Spinal cord (tissue), 10 donors: Measurements from ENCODE around the gene IL33. TPM values are rescaled to one million over a fixed set of nuclear protein-coding genes. Genes with fewer than 3 reads are reported as not detected.

Experiments used
- DNase-seq, 6 donors: peaks; one replicate each; pipeline versions ENCODE4 v3.0.0 to v3.0.0-alpha.2; 2013 to 2015; ENCODE audit warnings: low spot score in 6 of 6, low read depth in 4 of 6
- H3K27ac ChIP-seq: one replicate; pipeline ENCODE4 v1.5.1; 2013; ENCODE audit warnings: low read depth, low read length, control low read depth
- H3K27me3 ChIP-seq: one replicate; pipeline ENCODE4 v1.6.1; 2013; ENCODE audit warnings: low read length; ENCODE audit not compliant: control insufficient read depth, insufficient read depth
- H3K36me3 ChIP-seq: one replicate; pipeline ENCODE4 v1.6.1; 2013; ENCODE audit warnings: low read length; ENCODE audit not compliant: control insufficient read depth, insufficient read depth
- H3K4me1 ChIP-seq: one replicate; pipeline ENCODE4 v1.6.1; 2013; ENCODE audit warnings: low read length; ENCODE audit not compliant: control insufficient read depth, insufficient read depth
- H3K4me3 ChIP-seq: one replicate; pipeline ENCODE4 v1.5.1; 2013; ENCODE audit warnings: low read depth, low read length, control low read depth
- H3K9me3 ChIP-seq: one replicate; pipeline ENCODE4 v1.6.1; 2013; ENCODE audit warnings: low read length; ENCODE audit not compliant: control insufficient read depth, insufficient read depth
- WGBS: methylation state at CpG from one replicate; pipeline ENCODE4 v1.1.5; 2013; ENCODE audit warnings: missing lambda C conversion rate; ENCODE audit not compliant: insufficient coverage; 5-methylcytosine and 5-hydroxymethylcytosine counted together
- polyA plus RNA-seq, 2 donors: library from polyadenylated mRNA; unstranded; fragments of 120-200 nt; gene quantifications; one replicate each; pipeline ENCODE4 v1.2.1, GENCODE V29; 2013; ENCODE audit not compliant: insufficient read length in 2 of 2
- total RNA-seq, 2 donors: library from RNA; depleted of rRNA in 1 of 2; stranded (reverse); fragments of 120-200 nt in 1 of 2; fragments of >200 nt in 1 of 2; gene quantifications; one replicate each; pipeline versions ENCODE4 v1.2.3 to v1.2.4, GENCODE V29; 2013 to 2014
- donor health status: healthy.

Gene IL33
- total and polyA plus RNA-seq, 4 donors: 15.2 to 34.7 (median 19.7) TPM

DNA sequence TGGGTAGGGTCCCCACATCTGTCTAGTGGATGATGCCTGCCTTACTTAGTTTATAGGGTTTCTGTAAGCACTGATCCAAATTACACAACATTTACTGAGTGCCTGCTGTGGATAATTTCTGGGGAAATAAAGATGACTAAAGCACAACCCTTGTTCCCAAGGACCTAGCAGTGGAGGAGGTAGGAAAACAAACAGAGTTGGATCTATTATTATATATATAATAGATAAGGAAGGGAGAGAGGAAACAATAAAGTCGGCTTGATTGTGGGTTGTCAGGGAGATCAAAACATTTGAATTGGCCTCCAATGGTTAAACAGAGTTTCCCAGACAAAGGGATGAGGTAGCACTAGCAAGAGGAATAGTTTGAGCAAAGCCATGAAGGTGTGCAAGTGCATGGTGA is 14.0 kb downstream of the IL33 start:
- H3K27ac ChIP-seq: no peak overlapping the region
- DNase-seq: no peak

DNA sequence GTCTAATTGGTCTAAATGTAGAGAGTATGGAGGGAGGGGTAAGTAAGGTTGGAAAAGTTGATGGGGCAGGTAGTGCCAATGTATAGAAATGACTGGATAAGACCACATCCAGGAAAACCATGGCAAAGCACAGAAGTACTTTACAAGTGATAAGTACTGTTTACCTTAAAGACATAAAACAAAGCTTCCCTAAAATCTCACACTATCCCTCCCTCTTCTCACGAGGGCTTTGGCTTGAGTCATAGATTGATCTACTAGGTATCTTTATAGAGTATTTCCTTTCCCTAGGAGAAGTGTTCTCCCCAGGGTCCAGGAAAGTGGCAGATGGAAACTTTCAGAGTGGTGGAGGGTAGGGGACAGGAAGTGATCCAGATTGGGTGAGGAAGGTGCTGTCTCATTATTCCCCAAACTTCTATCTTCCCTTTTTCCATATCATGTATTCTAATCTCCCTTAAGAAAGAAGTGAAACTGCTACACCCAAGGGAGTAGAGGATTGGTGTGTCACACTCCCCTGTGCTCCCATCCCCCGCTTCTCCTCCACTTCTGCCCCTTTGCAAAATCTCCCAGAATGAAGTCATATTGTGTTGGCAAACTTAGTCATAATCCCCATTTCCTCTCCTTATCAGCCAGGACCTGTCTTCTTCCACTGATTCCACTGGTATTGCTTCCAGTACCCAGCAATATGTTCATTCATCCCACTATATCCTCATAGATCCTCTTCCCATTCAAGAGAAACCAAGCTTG is 14.6 kb downstream of the IL33 start:
- Histone ChIP-seq H3K9me3 (no peaks in the 10 kb centered on the region), H3K27ac (no peak overlapping the region), H3K27me3 (no peaks in the 10 kb centered on the region), H3K36me3 (no peaks in the 10 kb centered on the region), H3K4me1 (no peaks in the 10 kb centered on the region), H3K4me3 (no peak overlapping the region)
- no CpG with 5 or more reads among the region's 2 CpGs for WGBS
- DNase-seq: no peak

More for the DNA sequence above, 14.0 kb downstream of the IL33 start:
- Histone ChIP-seq H3K36me3 (no peaks in the 10 kb centered on the region), H3K4me3 (no peak overlapping the region), H3K27me3 (no peaks in the 10 kb centered on the region), H3K9me3 (no peaks in the 10 kb centered on the region), H3K4me1 (no peaks in the 10 kb centered on the region)
- WGBS: 33% methylated on average over 1 of the region's 1 CpG

DNA sequence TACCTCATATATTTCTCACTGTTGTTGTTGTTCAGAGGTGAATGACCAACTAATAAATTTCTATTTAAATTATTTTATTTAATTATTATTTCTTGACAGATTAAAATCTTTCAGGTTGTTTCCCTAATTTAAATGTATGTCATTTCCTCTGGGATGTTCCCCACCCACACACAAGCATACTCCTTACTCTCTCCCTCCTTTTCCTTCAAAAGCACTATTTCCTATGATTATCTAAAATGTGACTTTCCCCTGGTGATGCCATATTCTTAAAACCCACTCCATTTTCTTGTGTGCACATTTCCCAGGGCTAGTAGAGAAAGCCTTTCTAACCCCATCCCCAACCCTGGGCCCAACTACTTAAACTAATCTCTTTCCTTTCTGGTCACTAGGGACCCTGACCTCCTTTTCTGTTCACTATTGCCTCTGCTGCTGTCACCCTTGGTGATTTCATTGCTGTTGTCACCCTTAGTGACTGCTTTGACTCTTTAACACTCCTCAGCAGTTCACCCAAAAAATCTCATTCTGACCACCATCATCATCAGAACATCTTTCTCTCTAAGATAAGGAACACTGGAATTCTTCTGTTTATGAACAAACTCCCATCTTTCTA is 16.8 kb downstream of the IL33 start:
- H3K36me3 ChIP-seq: no peaks in the 10 kb centered on the region
- no peaks in the 10 kb centered on the region for H3K27me3 ChIP-seq
- no peaks in the 10 kb centered on the region for H3K4me1 ChIP-seq
- H3K4me3 ChIP-seq: no peak overlapping the region
- H3K27ac ChIP-seq: no peak overlapping the region
- DNase-seq: no peak
- H3K9me3 ChIP-seq: no peaks in the 10 kb centered on the region

DNA sequence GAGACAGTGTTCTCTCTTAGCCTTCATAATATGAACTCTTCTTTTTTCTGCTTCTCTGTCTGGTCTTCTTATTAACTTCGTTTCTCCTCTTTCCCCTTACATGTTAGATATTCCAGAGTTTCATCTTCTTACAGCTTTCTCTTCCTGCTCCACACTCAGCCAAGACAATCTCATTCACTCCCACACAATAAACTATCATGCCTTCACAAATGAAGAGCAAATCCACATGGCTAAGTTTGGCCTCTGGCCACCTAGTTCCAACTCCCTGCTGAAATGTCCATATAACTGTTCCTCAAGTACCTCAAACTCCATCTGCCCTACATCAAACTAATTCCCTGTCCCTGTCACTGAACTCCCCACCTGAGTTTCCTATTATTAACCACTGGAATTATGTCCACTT is 18.4 kb downstream of the IL33 start:
- no peak overlapping the region for H3K4me3 ChIP-seq
- H3K27me3 ChIP-seq: no peaks in the 10 kb centered on the region
- no peaks in the 10 kb centered on the region for H3K4me1 ChIP-seq
- no peaks in the 10 kb centered on the region for H3K36me3 ChIP-seq
- WGBS: 64% methylated on average over 1 of the region's 1 CpG
- H3K27ac ChIP-seq: no peak overlapping the region
- H3K9me3 ChIP-seq: no peaks in the 10 kb centered on the region
- no peak for DNase-seq

DNA sequence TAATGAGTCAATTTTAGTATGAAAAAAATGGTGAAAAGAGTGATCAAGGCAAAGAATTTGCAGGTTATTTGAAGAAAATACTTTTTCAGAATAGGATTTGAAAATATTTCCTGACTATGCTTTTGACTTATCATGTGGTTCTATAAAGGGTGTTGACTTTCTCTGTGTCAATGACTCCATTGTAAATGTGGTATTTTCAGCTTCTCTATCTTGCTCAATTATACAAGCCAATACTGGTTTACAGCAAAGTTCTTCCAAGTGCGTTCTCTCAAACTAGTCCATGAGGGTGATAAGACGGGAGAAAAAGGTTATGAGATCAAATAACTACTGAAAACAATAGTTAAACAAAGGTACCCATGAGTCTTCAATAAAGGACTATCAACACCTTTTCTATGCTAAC is 21.7 kb downstream of the IL33 start:
- H3K27ac ChIP-seq: no peak overlapping the region
- H3K4me3 ChIP-seq: no peak overlapping the region
- DNase-seq: no peak
- no peaks in the 10 kb centered on the region for H3K4me1 ChIP-seq
- WGBS: no CpG with 5 or more reads among the region's 2 CpGs
- no peaks in the 10 kb centered on the region for H3K36me3 ChIP-seq
- H3K9me3 ChIP-seq: no peaks in the 10 kb centered on the region
- no peaks in the 10 kb centered on the region for H3K27me3 ChIP-seq

DNA sequence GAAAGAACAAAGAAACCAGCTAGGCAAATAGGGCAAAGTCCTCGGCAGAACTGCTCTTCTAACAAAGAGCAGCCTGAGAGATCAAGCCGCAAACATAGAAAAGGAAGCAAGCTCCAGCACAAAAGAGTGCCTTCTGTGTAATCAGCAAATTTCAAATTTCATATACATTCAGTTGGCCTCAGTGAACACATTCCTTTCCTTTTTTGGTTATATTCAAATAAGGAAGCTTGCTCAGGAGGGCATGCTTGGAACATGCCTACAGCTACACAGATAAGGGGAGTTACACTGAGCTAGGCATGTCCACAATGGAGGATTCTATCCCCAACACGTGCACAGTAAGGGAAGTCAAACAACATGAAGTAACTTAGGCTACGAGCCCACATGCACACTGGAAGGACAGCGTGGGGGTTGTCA is 23.4 kb downstream of the IL33 start:
- no peak overlapping the region for H3K27ac ChIP-seq
- no peaks in the 10 kb centered on the region for H3K9me3 ChIP-seq
- no peaks in the 10 kb centered on the region for H3K27me3 ChIP-seq
- no peaks in the 10 kb centered on the region for H3K36me3 ChIP-seq
- DNase-seq: no peak
- no peak overlapping the region for H3K4me3 ChIP-seq
- WGBS: 85% methylated on average over 3 of the region's 5 CpGs
- H3K4me1 ChIP-seq: no peaks in the 10 kb centered on the region

DNA sequence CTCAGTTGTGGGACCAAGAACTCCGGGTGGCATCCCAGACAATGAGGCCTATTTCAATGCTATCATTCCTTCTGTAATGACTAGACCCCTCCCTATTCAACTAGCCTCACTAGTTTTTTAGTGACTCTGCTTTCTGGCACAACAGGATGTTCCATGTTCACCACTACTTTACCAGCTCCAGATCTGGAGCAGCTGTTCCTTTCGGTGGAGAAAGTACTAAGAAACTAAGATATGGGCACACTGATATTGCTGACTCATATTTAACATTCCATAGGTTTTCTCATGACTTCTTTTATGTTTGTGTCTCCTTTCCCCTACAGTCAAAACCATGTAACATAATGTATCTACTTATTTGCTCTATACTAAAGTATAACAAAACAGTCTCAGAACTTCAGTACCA is 24.1 kb downstream of the IL33 start:
- Histone ChIP-seq H3K36me3 (no peaks in the 10 kb centered on the region), H3K27me3 (no peaks in the 10 kb centered on the region), H3K4me1 (no peaks in the 10 kb centered on the region), H3K9me3 (no peaks in the 10 kb centered on the region), H3K4me3 (no peak overlapping the region), H3K27ac (no peak overlapping the region)
- DNase-seq: no peak
- WGBS: 100% methylated on average over 1 of the region's 2 CpGs

DNA sequence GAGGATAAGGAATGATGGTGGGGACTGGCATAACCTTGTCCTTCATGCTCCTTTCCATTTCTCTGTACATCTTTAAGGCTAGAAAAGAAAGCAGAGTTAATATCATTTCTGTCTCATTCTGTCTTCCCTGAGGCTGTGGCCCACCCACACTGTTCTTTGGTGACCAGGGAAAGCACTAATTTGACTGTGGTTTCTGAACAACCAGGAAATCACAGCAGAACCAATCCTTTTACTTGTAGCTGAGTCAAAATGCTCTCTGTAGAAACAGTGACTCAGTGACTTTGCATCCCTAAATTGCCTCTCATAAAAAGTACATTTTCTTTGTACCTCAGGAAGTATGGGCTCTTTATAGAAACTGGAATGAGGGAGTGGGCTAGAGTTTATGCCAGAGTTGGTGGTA is 28.1 kb downstream of the IL33 start:
- no peaks in the 10 kb centered on the region for H3K9me3 ChIP-seq
- H3K4me1 ChIP-seq: no peaks in the 10 kb centered on the region
- H3K36me3 ChIP-seq: no peaks in the 10 kb centered on the region
- H3K27ac ChIP-seq: no peak overlapping the region
- no peaks in the 10 kb centered on the region for H3K27me3 ChIP-seq
- no peak overlapping the region for H3K4me3 ChIP-seq
- no peak for DNase-seq

DNA sequence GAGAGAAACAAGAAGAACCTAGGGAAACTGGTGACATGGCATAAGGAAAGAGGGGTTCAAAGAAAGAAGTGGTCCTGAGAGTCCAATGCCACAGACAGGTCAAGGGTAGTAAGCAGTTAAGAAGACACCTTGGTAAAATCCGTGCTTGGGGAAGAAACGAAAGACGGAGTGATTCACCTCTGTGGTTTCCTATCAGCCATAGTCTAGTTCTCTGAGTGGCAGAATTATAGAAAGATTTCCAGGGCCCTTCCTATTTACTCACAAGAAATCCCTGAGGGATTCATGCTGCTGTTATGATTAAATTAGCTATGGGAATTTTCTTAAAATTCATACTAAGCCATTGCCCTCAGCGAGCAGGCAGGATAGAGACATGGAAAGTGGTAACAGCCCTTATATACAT is 31.7 kb downstream of the IL33 start:
- H3K27me3 ChIP-seq: no peaks in the 10 kb centered on the region
- H3K36me3 ChIP-seq: no peaks in the 10 kb centered on the region
- H3K9me3 ChIP-seq: no peaks in the 10 kb centered on the region
- no peak overlapping the region for H3K4me3 ChIP-seq
- WGBS: 80% methylated on average over 1 of the region's 4 CpGs
- no peak overlapping the region for H3K27ac ChIP-seq
- no peaks in the 10 kb centered on the region for H3K4me1 ChIP-seq
- no peak for DNase-seq

DNA sequence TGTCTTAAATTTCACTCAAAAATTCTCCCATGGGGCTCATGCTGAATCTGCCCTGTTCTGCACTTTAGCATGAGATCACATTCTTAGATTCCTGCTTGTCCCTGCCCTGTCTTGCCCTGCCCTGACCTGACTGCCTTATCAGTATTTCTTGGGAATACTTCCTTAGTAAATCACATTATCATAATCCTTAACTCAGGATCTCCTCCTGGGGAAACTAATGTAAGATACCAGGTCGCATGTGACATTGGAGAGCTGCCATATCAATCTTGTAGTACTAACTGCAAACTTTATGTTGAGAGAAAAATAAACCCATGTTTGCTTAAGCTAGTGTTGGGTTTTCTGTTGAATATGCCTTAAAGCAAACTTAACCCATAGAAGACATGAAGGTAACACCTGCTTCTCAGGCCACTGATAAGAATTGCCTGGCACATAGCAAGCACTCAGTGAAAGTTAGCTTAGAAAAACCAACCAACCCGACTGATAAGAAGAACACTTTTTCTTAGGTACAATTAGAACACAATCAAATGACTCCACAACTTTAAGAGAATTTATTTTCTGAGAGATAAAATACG is 53.3 kb downstream of the IL33 start:
- DNase-seq: no peak
- Histone ChIP-seq H3K9me3 (no peaks in the 10 kb centered on the region), H3K36me3 (no peaks in the 10 kb centered on the region), H3K27me3 (no peaks in the 10 kb centered on the region), H3K4me1 (no peaks in the 10 kb centered on the region), H3K4me3 (no peak overlapping the region), H3K27ac (no peak overlapping the region)
- no CpG with 5 or more reads among the region's 3 CpGs for WGBS
